Neural progenitor cell (in vitro differentiated cells): ENCODE results near the gene NLGN2. TPM values are rescaled to one million over a fixed set of nuclear protein-coding genes. Genes with fewer than 3 reads are reported as not detected.

Experiments used
- DNase-seq: peaks from one replicate; pipeline ENCODE4 v3.0.0-alpha.2; 2016; ENCODE audit warnings: low spot score
- H2AFZ ChIP-seq: fragments of 200-600 bp; sonication (generic); replicated peaks from 2 replicates; pipeline ENCODE4 v1.6.1; 2016; ENCODE audit warnings: antibody characterized with exemption
- H3F3A ChIP-seq: fragments of 200-600 bp; sonication (generic); 2 replicates; pipeline ENCODE4 v1.6.1; 2016; ENCODE audit warnings: antibody characterized with exemption, low read depth
- H3K27ac ChIP-seq: fragments of 200-600 bp; sonication (generic); 2 replicates; pipeline ENCODE4 v1.5.1; 2016; ENCODE audit warnings: mild to moderate bottlenecking
- H3K27me3 ChIP-seq: fragments of 200-600 bp; sonication (generic); 2 replicates; pipeline ENCODE4 v1.6.1; 2016; ENCODE audit warnings: mild to moderate bottlenecking, moderate library complexity
- H3K36me3 ChIP-seq: fragments of 200-600 bp; sonication (generic); 2 replicates; pipeline ENCODE4 v1.5.1; 2016
- H3K4me1 ChIP-seq: fragments of 200-600 bp; sonication (generic); 2 replicates; pipeline ENCODE4 v1.6.1; 2016; ENCODE audit warnings: mixed run types
- H3K4me2 ChIP-seq: fragments of 200-600 bp; sonication (generic); 2 replicates; pipeline ENCODE4 v1.6.1; 2016
- H3K4me3 ChIP-seq: fragments of 200-600 bp; sonication (generic); 2 replicates; pipeline ENCODE4 v1.5.1; 2016
- H3K79me2 ChIP-seq: fragments of 200-600 bp; sonication (generic); 2 replicates; pipeline ENCODE4 v1.6.1; 2016; ENCODE audit warnings: low read depth
- H3K9ac ChIP-seq: fragments of 200-600 bp; sonication (generic); 2 replicates; pipeline ENCODE4 v1.6.1; 2016
- H3K9me3 ChIP-seq: fragments of 200-600 bp; sonication (generic); 2 replicates; pipeline ENCODE4 v1.5.1; 2016; ENCODE audit warnings: low read depth
- H4K20me1 ChIP-seq: fragments of 200-600 bp; sonication (generic); 2 replicates; pipeline ENCODE4 v1.6.1; 2016; ENCODE audit warnings: low read depth
- H3K27ac Mint-ChIP-seq: 3 replicates; pipeline ENCODE4 v1.8.0; 2021; ENCODE audit warnings: mixed read lengths
- H3K27me3 Mint-ChIP-seq: 2 replicates; pipeline ENCODE4 v1.8.0; 2022; ENCODE audit warnings: low read depth, mild to moderate bottlenecking, inconsistent platforms, moderate library complexity, mixed read lengths; ENCODE audit not compliant: insufficient read depth
- H3K36me3 Mint-ChIP-seq: 3 replicates; pipeline ENCODE4 v1.8.0; 2021; ENCODE audit warnings: mixed read lengths
- H3K4me1 Mint-ChIP-seq: 3 replicates; pipeline ENCODE4 v1.8.0; 2021; ENCODE audit warnings: mixed read lengths
- H3K4me3 Mint-ChIP-seq: 3 replicates; pipeline ENCODE4 v1.8.0; 2021; ENCODE audit warnings: mild to moderate bottlenecking, moderate library complexity, mixed read lengths
- H3K9me3 Mint-ChIP-seq: 3 replicates; pipeline ENCODE4 v1.8.0; 2020; ENCODE audit warnings: mixed read lengths
- CTCF ChIP-seq: fragments of 200-600 bp; sonication (generic); IDR thresholded peaks from 2 replicates; pipeline ENCODE4 v1.5.1; 2017; ENCODE audit warnings: antibody characterized with exemption, mild to moderate bottlenecking
- EZH2 ChIP-seq: fragments of 200-600 bp; sonication (generic); IDR thresholded peaks from 2 replicates; pipeline ENCODE4 v1.6.1; 2017; ENCODE audit warnings: antibody characterized with exemption, mild to moderate bottlenecking, moderate library complexity
- EZH2phosphoT487 ChIP-seq: fragments of 200-600 bp; sonication (generic); IDR thresholded peaks from 2 replicates; pipeline ENCODE4 v1.6.1; 2017; ENCODE audit warnings: antibody characterized with exemption
- total RNA-seq: library from RNA; depleted of rRNA; stranded (reverse); fragments of >200 nt; gene quantifications from 2 replicates; pipeline ENCODE4 v1.2.3, GENCODE V29; 2015; ENCODE audit warnings: low replicate concordance

Gene NLGN2
- total RNA-seq, 1 donor from 2014 or later: 13.9 TPM

DNA sequence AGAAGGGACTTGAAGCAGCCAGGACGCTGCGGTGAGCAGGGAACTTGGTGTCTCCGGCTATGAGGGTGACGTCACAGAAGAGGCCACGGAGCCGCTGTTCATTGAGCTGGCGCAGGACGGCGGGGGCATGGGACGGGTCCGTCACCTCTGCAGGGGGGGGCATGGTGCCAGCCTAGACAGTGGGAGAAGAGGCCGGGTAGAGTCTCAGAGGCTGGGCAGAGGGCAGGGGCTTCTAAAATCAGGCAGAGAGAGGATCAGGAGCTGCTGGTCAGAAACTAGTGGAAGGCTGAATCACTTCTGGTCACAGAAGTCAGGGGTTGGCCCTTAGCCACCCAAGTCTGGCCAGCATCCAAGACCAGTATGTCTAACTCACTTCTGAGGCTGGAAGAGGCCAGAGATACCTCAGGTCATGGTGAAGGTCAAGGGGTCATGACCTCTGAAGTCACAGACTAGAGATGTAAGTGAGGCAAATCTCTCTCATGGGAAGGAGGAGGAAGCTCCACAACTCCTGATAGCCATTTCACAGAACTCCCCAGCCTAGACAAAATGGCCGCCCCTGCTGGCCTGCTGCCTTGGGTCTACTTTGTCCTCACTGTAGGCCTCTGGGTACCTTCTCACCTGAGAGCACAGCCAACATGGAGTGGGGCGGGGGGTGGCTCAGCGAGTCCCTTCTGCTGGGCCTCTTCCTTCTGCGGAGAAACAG is 59.1 kb downstream of the NLGN2 start:
- peaks cover 25% of the 10 kb centered on the region for H3K4me1 Mint-ChIP-seq
- H3K4me1 ChIP-seq: peaks cover under 1% of the 10 kb centered on the region
- H3F3A ChIP-seq: no peaks in the 10 kb centered on the region
- peaks cover 6% of the 10 kb centered on the region for H3K36me3 Mint-ChIP-seq
- no peaks in the 10 kb centered on the region for H3K27me3 ChIP-seq
- H3K36me3 ChIP-seq: no peaks in the 10 kb centered on the region
- no peak overlapping the region for H2AFZ ChIP-seq
- H3K9me3 ChIP-seq: no peaks in the 10 kb centered on the region
- peaks cover 8% of the 10 kb centered on the region for H3K27me3 Mint-ChIP-seq
- H3K4me3 Mint-ChIP-seq: no peak overlapping the region
- TF ChIP-seq EZH2phosphoT487 (no peak), EZH2 (no peak), CTCF (no peak)
- no peak overlapping the region for H3K4me3 ChIP-seq
- H3K4me2 ChIP-seq: no peak overlapping the region
- H3K27ac Mint-ChIP-seq: peak overlapping the region; percentile 46
- H3K27ac ChIP-seq: no peak overlapping the region
- no peak for DNase-seq
- H3K79me2 ChIP-seq: peaks cover 5% of the 10 kb centered on the region
- peaks cover 22% of the 10 kb centered on the region for H4K20me1 ChIP-seq
- no peak overlapping the region for H3K9ac ChIP-seq
- no peaks in the 10 kb centered on the region for H3K9me3 Mint-ChIP-seq

GRCh38 chr17:7467498-7467897 is 59.9 kb downstream of the NLGN2 start:
- Mint-ChIP-seq H3K27me3 (peaks cover 8% of the 10 kb centered on the region), H3K27ac (peak overlapping the region; percentile 63), H3K4me3 (peak overlapping the region; percentile 27), H3K9me3 (no peaks in the 10 kb centered on the region), H3K4me1 (peaks cover 25% of the 10 kb centered on the region), H3K36me3 (peaks cover 6% of the 10 kb centered on the region)
- TF ChIP-seq EZH2phosphoT487: no peak
- TF ChIP-seq EZH2: no peak
- TF ChIP-seq CTCF: no peak
- H3K27ac ChIP-seq: no peak overlapping the region
- H3K27me3 ChIP-seq: no peaks in the 10 kb centered on the region
- H2AFZ ChIP-seq: no peak overlapping the region
- peaks cover 5% of the 10 kb centered on the region for H3K79me2 ChIP-seq
- H3K4me1 ChIP-seq: no peaks in the 10 kb centered on the region
- no peak overlapping the region for H3K4me2 ChIP-seq
- H3F3A ChIP-seq: no peaks in the 10 kb centered on the region
- no peaks in the 10 kb centered on the region for H3K36me3 ChIP-seq
- H3K9me3 ChIP-seq: no peaks in the 10 kb centered on the region
- no peak overlapping the region for H3K4me3 ChIP-seq
- H3K9ac ChIP-seq: no peak overlapping the region
- no peak for DNase-seq
- peaks cover 24% of the 10 kb centered on the region for H4K20me1 ChIP-seq

GRCh38 chr17:7468290-7468689 is 60.6 kb downstream of the NLGN2 start:
- no peaks in the 10 kb centered on the region for H3K4me1 ChIP-seq
- DNase-seq: no peak
- no peak overlapping the region for H3K4me3 ChIP-seq
- H3K79me2 ChIP-seq: peaks cover 11% of the 10 kb centered on the region
- peaks cover 8% of the 10 kb centered on the region for H3K27me3 Mint-ChIP-seq
- H3K27ac Mint-ChIP-seq: no peak overlapping the region
- no peaks in the 10 kb centered on the region for H3K9me3 Mint-ChIP-seq
- H3K9me3 ChIP-seq: no peaks in the 10 kb centered on the region
- TF ChIP-seq EZH2 (no peak), CTCF (no peak), EZH2phosphoT487 (no peak)
- no peak overlapping the region for H3K4me2 ChIP-seq
- H3F3A ChIP-seq: no peaks in the 10 kb centered on the region
- no peaks in the 10 kb centered on the region for H3K36me3 ChIP-seq
- H4K20me1 ChIP-seq: peaks cover 24% of the 10 kb centered on the region
- no peak overlapping the region for H3K9ac ChIP-seq
- H3K4me1 Mint-ChIP-seq: peaks cover 25% of the 10 kb centered on the region
- H3K27me3 ChIP-seq: no peaks in the 10 kb centered on the region
- no peak overlapping the region for H2AFZ ChIP-seq
- H3K4me3 Mint-ChIP-seq: no peak overlapping the region
- no peak overlapping the region for H3K27ac ChIP-seq
- H3K36me3 Mint-ChIP-seq: peaks cover 6% of the 10 kb centered on the region
